Measurements from ENCODE around the gene RGS16. TPM values are rescaled to one million over a fixed set of nuclear protein-coding genes. Genes with fewer than 3 reads are reported as not detected.

The RGS16 gene
- total RNA-seq, 5 donors from 2014 or later (not counting 1 experiment from before 2014, with no cell fraction given) = 2.9 to 15.6 (median 4.6) TPM

- CTCF ChIA-PET = no interaction called here
- WGBS (ENCODE audit: insufficient coverage) = 84% methylated on average over 4 of the region's 6 CpGs
- H3K36me3 ChIP-seq (ENCODE audit: control insufficient read depth in 2 of 2, extremely low read depth in 1 of 2, insufficient read depth in 1 of 2, low read length in 1 of 2) = peaks cover 0 to 20% of the 10 kb centered on the region in 2 donors
- Mint-ChIP-seq H3K9me3 (no peaks in the 10 kb centered on the region), H3K4me1 (no peaks in the 10 kb centered on the region), H3K36me3 (peaks cover 22% of the 10 kb centered on the region), H3K27me3 (no peaks in the 10 kb centered on the region), H3K27ac (no peak overlapping the region), H3K4me3 (no peak overlapping the region)
- DNase-seq = no peak
- POLR2A ChIA-PET = interaction anchor here in 1 of 2 donors (0.5 kb wide), 1 partner anchor 1361 kb away, joined by 4 read pairs; no protein-coding TSS in a partner anchor
- no peak overlapping the region for H3K27ac ChIP-seq (ENCODE audit: low read length)
- H3K9me3 ChIP-seq = no peaks in the 10 kb centered on the region
- ATAC-seq (replicated peaks in 1 of 4) = no peak
- no peak overlapping the region for H3K4me3 ChIP-seq (ENCODE audit: control insufficient read depth in 1 of 2, extremely low read depth in 1 of 2, low read length in 1 of 2)
- H3K4me1 ChIP-seq (ENCODE audit: control insufficient read depth in 1 of 2, extremely low read depth in 1 of 2, insufficient read depth in 2 of 2, low read length in 2 of 2) = no peaks in the 10 kb centered on the region
- no peaks in the 10 kb centered on the region for H3K27me3 ChIP-seq (replicated peaks in 1 of 2; ENCODE audit: control insufficient read depth in 2 of 2, extremely low read depth in 1 of 2, insufficient read depth in 2 of 2, low read length in 1 of 2)
Observed at GRCh38 chr1:182569939-182570610, 34.1 kb downstream of the RGS16 start.

GRCh38 chr1:182568647-182569284, 35.4 kb downstream of the RGS16 start:
- POLR2A ChIA-PET = no interaction called here
- CTCF ChIA-PET = no interaction called here

DNA sequence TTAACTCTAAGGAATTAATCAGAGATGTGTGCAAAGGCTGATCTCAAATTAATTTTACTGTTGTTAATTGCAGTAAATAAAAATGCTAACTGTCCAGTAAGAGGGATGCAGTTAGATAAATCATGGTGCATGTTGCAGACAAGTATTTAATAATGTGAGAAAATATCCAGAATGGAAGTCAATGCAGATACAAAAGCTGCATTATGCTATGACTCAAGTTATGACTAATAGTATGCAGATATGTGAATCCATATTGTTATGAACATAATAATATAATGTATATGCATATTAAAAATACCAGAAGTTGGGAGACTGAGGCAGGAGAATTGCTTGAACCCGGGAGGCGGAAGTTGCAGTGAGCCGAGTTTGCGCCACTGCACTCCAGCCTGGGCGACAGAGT, 36.6 kb downstream of the RGS16 start:
- peaks cover 0 to 3% of the 10 kb centered on the region in 2 donors for H3K36me3 ChIP-seq (ENCODE audit: control insufficient read depth in 2 of 2, extremely low read depth in 1 of 2, insufficient read depth in 1 of 2, low read length in 1 of 2)
- no peaks in the 10 kb centered on the region for H3K4me1 Mint-ChIP-seq
- H3K27me3 Mint-ChIP-seq = no peaks in the 10 kb centered on the region
- H3K9me3 Mint-ChIP-seq = no peaks in the 10 kb centered on the region
- WGBS (ENCODE audit: insufficient coverage) = no CpG with 5 or more reads among the region's 5 CpGs
- POLR2A ChIA-PET = no interaction called here
- H3K4me3 ChIP-seq (ENCODE audit: control insufficient read depth in 1 of 2, extremely low read depth in 1 of 2, low read length in 1 of 2) = no peak overlapping the region
- DNase-seq = no peak
- CTCF ChIA-PET = no interaction called here
- ATAC-seq (replicated peaks in 1 of 4) = no peak
- H3K4me3 Mint-ChIP-seq = no peak overlapping the region
- H3K27ac Mint-ChIP-seq = no peak overlapping the region
- H3K27me3 ChIP-seq (replicated peaks in 1 of 2; ENCODE audit: control insufficient read depth in 2 of 2, extremely low read depth in 1 of 2, insufficient read depth in 2 of 2, low read length in 1 of 2) = no peaks in the 10 kb centered on the region
- no peaks in the 10 kb centered on the region for H3K9me3 ChIP-seq
- H3K27ac ChIP-seq (ENCODE audit: low read length) = no peak overlapping the region
- no peaks in the 10 kb centered on the region for H3K4me1 ChIP-seq (ENCODE audit: control insufficient read depth in 1 of 2, extremely low read depth in 1 of 2, insufficient read depth in 2 of 2, low read length in 2 of 2)
- peaks cover 4% of the 10 kb centered on the region for H3K36me3 Mint-ChIP-seq

More at GRCh38 chr1:182568647-182569284, 35.4 kb downstream of the RGS16 start:
- no peak overlapping the region for H3K27ac ChIP-seq (ENCODE audit: low read length)
- Mint-ChIP-seq H3K27me3 (no peaks in the 10 kb centered on the region), H3K27ac (no peak overlapping the region), H3K36me3 (peaks cover 14% of the 10 kb centered on the region), H3K4me3 (no peak overlapping the region), H3K4me1 (no peaks in the 10 kb centered on the region), H3K9me3 (no peaks in the 10 kb centered on the region)
- H3K4me1 ChIP-seq (ENCODE audit: control insufficient read depth in 1 of 2, extremely low read depth in 1 of 2, insufficient read depth in 2 of 2, low read length in 2 of 2) = no peaks in the 10 kb centered on the region
- no peaks in the 10 kb centered on the region for H3K9me3 ChIP-seq
- H3K36me3 ChIP-seq (ENCODE audit: control insufficient read depth in 2 of 2, extremely low read depth in 1 of 2, insufficient read depth in 1 of 2, low read length in 1 of 2) = peaks cover 0 to 9% of the 10 kb centered on the region in 2 donors
- no peaks in the 10 kb centered on the region for H3K27me3 ChIP-seq (replicated peaks in 1 of 2; ENCODE audit: control insufficient read depth in 2 of 2, extremely low read depth in 1 of 2, insufficient read depth in 2 of 2, low read length in 1 of 2)
- DNase-seq (no peak), ATAC-seq (replicated peaks in 1 of 4) (no peak)
- WGBS (ENCODE audit: insufficient coverage) = 39% methylated on average over 1 of the region's 3 CpGs
- H3K4me3 ChIP-seq (ENCODE audit: control insufficient read depth in 1 of 2, extremely low read depth in 1 of 2, low read length in 1 of 2) = no peak overlapping the region

- ChIA-PET POLR2A (no interaction called here), CTCF (interaction anchor here in 1 of 2 donors (1.9 kb wide), 1 partner anchor 22 kb away, joined by 5 read pairs; no protein-coding TSS in a partner anchor)
- no peaks in the 10 kb centered on the region for H3K4me1 ChIP-seq (ENCODE audit: control insufficient read depth in 1 of 2, extremely low read depth in 1 of 2, insufficient read depth in 2 of 2, low read length in 2 of 2)
- H3K27ac Mint-ChIP-seq = no peak overlapping the region
- no peaks in the 10 kb centered on the region for H3K36me3 Mint-ChIP-seq
- H3K4me1 Mint-ChIP-seq = no peaks in the 10 kb centered on the region
- no CpG with 5 or more reads among the region's 3 CpGs for WGBS (ENCODE audit: insufficient coverage)
- ATAC-seq (replicated peaks in 1 of 4) (no peak), DNase-seq (no peak)
- H3K27ac ChIP-seq (ENCODE audit: low read length) = no peak overlapping the region
- H3K4me3 ChIP-seq (ENCODE audit: control insufficient read depth in 1 of 2, extremely low read depth in 1 of 2, low read length in 1 of 2) = no peak overlapping the region
- H3K4me3 Mint-ChIP-seq = no peak overlapping the region
- no peaks in the 10 kb centered on the region for H3K27me3 Mint-ChIP-seq
- H3K27me3 ChIP-seq (replicated peaks in 1 of 2; ENCODE audit: control insufficient read depth in 2 of 2, extremely low read depth in 1 of 2, insufficient read depth in 2 of 2, low read length in 1 of 2) = no peaks in the 10 kb centered on the region
- no peaks in the 10 kb centered on the region for H3K36me3 ChIP-seq (ENCODE audit: control insufficient read depth in 2 of 2, extremely low read depth in 1 of 2, insufficient read depth in 1 of 2, low read length in 1 of 2)
- H3K9me3 ChIP-seq = no peaks in the 10 kb centered on the region
- no peaks in the 10 kb centered on the region for H3K9me3 Mint-ChIP-seq
Observed at GRCh38 chr1:182565537-182565936, 38.7 kb downstream of the RGS16 start.

- Histone ChIP-seq H3K27ac (ENCODE audit: low read length) (no peak overlapping the region), H3K4me3 (ENCODE audit: control insufficient read depth in 1 of 2, extremely low read depth in 1 of 2, low read length in 1 of 2) (no peak overlapping the region), H3K27me3 (replicated peaks in 1 of 2; ENCODE audit: control insufficient read depth in 2 of 2, extremely low read depth in 1 of 2, insufficient read depth in 2 of 2, low read length in 1 of 2) (no peaks in the 10 kb centered on the region), H3K36me3 (ENCODE audit: control insufficient read depth in 2 of 2, extremely low read depth in 1 of 2, insufficient read depth in 1 of 2, low read length in 1 of 2) (no peaks in the 10 kb centered on the region), H3K9me3 (no peaks in the 10 kb centered on the region), H3K4me1 (ENCODE audit: control insufficient read depth in 1 of 2, extremely low read depth in 1 of 2, insufficient read depth in 2 of 2, low read length in 2 of 2) (no peaks in the 10 kb centered on the region)
- WGBS (ENCODE audit: insufficient coverage) = 100% methylated on average over 1 of the region's 2 CpGs
- no peaks in the 10 kb centered on the region for H3K27me3 Mint-ChIP-seq
- ATAC-seq (replicated peaks in 1 of 4) (no peak), DNase-seq (no peak)
- no peaks in the 10 kb centered on the region for H3K9me3 Mint-ChIP-seq
- POLR2A ChIA-PET = no interaction called here
- no peaks in the 10 kb centered on the region for H3K4me1 Mint-ChIP-seq
- no peaks in the 10 kb centered on the region for H3K36me3 Mint-ChIP-seq
- H3K27ac Mint-ChIP-seq = no peak overlapping the region
- H3K4me3 Mint-ChIP-seq = no peak overlapping the region
- CTCF ChIA-PET = no interaction called here
Observed at GRCh38 chr1:182564406-182565004, 39.7 kb downstream of the RGS16 start.

DNA sequence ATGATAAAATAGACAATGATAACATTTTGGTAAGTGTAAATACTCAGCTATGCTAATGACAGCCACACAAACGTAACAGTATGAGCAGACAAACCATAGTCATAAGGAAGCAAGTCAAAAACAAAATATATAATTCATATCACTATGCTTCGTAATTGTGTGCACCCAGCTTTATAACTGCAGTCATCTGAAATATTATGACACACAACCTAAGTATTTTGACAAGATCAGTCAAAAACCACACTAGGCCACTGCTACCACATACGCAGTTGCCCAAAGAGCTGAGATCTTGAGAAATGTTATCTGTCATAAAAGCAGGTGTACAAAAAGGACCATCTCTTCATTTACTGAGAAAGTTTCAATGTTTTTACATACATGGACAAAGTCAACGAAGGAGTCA, 41.1 kb downstream of the RGS16 start:
- Mint-ChIP-seq H3K36me3 (no peaks in the 10 kb centered on the region), H3K9me3 (no peaks in the 10 kb centered on the region), H3K4me3 (no peak overlapping the region), H3K27me3 (no peaks in the 10 kb centered on the region), H3K27ac (no peak overlapping the region), H3K4me1 (no peaks in the 10 kb centered on the region)
- 92% methylated on average over 2 of the region's 4 CpGs for WGBS (ENCODE audit: insufficient coverage)
- ATAC-seq (replicated peaks in 1 of 4) = no peak
- H3K4me3 ChIP-seq (ENCODE audit: control insufficient read depth in 1 of 2, extremely low read depth in 1 of 2, low read length in 1 of 2) = no peak overlapping the region
- H3K4me1 ChIP-seq (ENCODE audit: control insufficient read depth in 1 of 2, extremely low read depth in 1 of 2, insufficient read depth in 2 of 2, low read length in 2 of 2) = no peaks in the 10 kb centered on the region
- no peaks in the 10 kb centered on the region for H3K9me3 ChIP-seq
- ChIA-PET POLR2A (no interaction called here), CTCF (no interaction called here)
- no peak for DNase-seq
- H3K36me3 ChIP-seq (ENCODE audit: control insufficient read depth in 2 of 2, extremely low read depth in 1 of 2, insufficient read depth in 1 of 2, low read length in 1 of 2) = no peaks in the 10 kb centered on the region
- H3K27ac ChIP-seq (ENCODE audit: low read length) = no peak overlapping the region
- H3K27me3 ChIP-seq (replicated peaks in 1 of 2; ENCODE audit: control insufficient read depth in 2 of 2, extremely low read depth in 1 of 2, insufficient read depth in 2 of 2, low read length in 1 of 2) = peaks cover 0 to 3% of the 10 kb centered on the region in 2 experiments
